HG02884 (cell line): Measurements from ENCODE around the gene PHC3.

Experiments
- ATAC-seq: cut with Tn5 transposase; IDR thresholded peaks from one replicate; pipeline ENCODE4 v1.9.1; 2021; ENCODE audit warnings: mild to moderate bottlenecking, moderate library complexity; ENCODE audit not compliant: unreplicated experiment

The PHC3 gene

GRCh38 chr3:170044795-170045244, 136.7 kb downstream of the PHC3 start:
- peak; percentile 65 for ATAC-seq

- no peak for ATAC-seq
Measured at GRCh38 chr3:170044271-170044670, 137.3 kb downstream of the PHC3 start.

- no peak for ATAC-seq
Measured at GRCh38 chr3:170043506-170043905, 138.0 kb downstream of the PHC3 start.

- ATAC-seq = no peak
Measured at GRCh38 chr3:170040418-170040817, 141.1 kb downstream of the PHC3 start.

- peak; percentile 15 for ATAC-seq
Measured at GRCh38 chr3:170038434-170039110, 143.0 kb downstream of the PHC3 start.
